Hepatocyte (in vitro differentiated cells): Measurements from ENCODE around the gene RIN2.

Experiments used
- EZH2phosphoT487 ChIP-seq: fragments of 200-600 bp; sonication (generic); IDR thresholded peaks from one replicate; pipeline ENCODE4 v1.6.1; 2018; ENCODE audit warnings: antibody characterized with exemption, mild to moderate bottlenecking, low read depth, moderate library complexity; ENCODE audit not compliant: unreplicated experiment, severe bottlenecking
- TF ChIP-seq, protein P1 (sequence below): fragments of 200-600 bp; sonication (generic); IDR thresholded peaks from 2 replicates; pipeline ENCODE4 v1.5.1; 2016; ENCODE audit warnings: antibody characterized with exemption, mild to moderate bottlenecking; ENCODE audit not compliant: poor library complexity

DNA sequence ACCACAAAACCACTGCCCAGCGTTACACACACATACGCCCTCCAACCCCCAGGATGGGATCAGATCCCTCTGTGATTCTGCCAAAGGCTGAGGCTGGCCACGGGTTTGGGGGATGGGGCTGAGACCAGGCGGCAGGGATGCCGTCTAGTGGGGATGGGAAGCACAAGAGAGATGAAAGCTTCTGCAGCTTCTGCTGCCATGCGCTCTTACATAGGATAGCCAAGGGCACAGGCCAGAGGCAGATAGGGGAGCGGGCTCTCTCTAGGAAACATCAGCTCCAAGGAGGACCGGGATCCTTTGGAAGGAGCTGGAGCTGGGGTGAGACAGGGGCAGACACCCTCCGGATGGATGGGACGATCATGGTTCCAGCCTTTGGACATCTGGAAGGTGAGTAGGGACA lies 18.7 kb upstream of the RIN2 start:
- TF ChIP-seq, protein P1, sequence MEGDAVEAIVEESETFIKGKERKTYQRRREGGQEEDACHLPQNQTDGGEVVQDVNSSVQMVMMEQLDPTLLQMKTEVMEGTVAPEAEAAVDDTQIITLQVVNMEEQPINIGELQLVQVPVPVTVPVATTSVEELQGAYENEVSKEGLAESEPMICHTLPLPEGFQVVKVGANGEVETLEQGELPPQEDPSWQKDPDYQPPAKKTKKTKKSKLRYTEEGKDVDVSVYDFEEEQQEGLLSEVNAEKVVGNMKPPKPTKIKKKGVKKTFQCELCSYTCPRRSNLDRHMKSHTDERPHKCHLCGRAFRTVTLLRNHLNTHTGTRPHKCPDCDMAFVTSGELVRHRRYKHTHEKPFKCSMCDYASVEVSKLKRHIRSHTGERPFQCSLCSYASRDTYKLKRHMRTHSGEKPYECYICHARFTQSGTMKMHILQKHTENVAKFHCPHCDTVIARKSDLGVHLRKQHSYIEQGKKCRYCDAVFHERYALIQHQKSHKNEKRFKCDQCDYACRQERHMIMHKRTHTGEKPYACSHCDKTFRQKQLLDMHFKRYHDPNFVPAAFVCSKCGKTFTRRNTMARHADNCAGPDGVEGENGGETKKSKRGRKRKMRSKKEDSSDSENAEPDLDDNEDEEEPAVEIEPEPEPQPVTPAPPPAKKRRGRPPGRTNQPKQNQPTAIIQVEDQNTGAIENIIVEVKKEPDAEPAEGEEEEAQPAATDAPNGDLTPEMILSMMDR, result no peak
- no peak for TF ChIP-seq EZH2phosphoT487
